Central memory CD8-positive, alpha-beta T cell (primary cell): ENCODE results near the gene TEX11.
"Not testable (repeated sequence)": the region's sequence is repeated elsewhere in the genome, so short reads cannot be mapped to it uniquely, and the experiment has no call there.

Experiments
- ATAC-seq: fragments of 150-1000 bp; cut with Tn5 transposase; replicated peaks from 2 replicates; pipeline ENCODE4 v1.10.0; 2022; ENCODE audit warnings: mild to moderate bottlenecking, moderate FRiP score, moderate number of reproducible peaks; ENCODE audit not compliant: poor library complexity, severe bottlenecking; ENCODE audit errors: extremely low read depth
- DNase-seq, 2 donors: peaks; one replicate each; pipeline ENCODE4 v3.0.0; 2021; ENCODE audit warnings: low spot score in 2 of 2
- H3K27ac Mint-ChIP-seq: one replicate; pipeline ENCODE4 v1.8.0; 2022; ENCODE audit warnings: low read depth, mild to moderate bottlenecking, moderate library complexity, mixed read lengths
- H3K27me3 Mint-ChIP-seq: one replicate; pipeline ENCODE4 v1.8.0; 2022; ENCODE audit warnings: mixed read lengths
- H3K36me3 Mint-ChIP-seq: one replicate; pipeline ENCODE4 v1.8.0; 2022; ENCODE audit warnings: mild to moderate bottlenecking, moderate library complexity, mixed read lengths; ENCODE audit not compliant: insufficient read depth
- H3K4me1 Mint-ChIP-seq: one replicate; pipeline ENCODE4 v1.8.0; 2022; ENCODE audit warnings: mixed read lengths
- H3K4me3 Mint-ChIP-seq: one replicate; pipeline ENCODE4 v1.8.0; 2022; ENCODE audit warnings: mild to moderate bottlenecking, moderate library complexity, mixed read lengths
- H3K9me3 Mint-ChIP-seq: one replicate; pipeline ENCODE4 v1.8.0; 2022; ENCODE audit warnings: mixed read lengths

The TEX11 gene

DNA sequence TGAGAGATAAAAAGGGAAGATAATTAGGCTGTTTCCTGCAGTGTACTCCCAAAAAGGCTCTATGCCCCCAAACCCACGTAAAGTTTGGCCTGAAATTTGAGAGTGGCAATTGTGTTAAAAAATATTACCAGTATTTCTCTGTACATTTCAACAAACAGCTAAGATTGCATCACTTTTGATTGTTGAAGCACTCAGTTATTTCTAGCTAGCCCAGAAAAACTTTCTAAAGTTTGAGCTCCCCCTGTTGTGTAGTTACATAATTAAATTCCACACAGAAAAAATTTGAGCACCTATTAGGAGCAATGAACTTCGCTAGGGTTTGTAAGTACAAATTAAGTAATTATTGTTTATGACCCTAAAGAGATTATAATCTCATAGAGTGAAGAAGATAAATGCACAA is 354.4 kb downstream of the TEX11 start:
- Mint-ChIP-seq H3K4me3 (no peak overlapping the region), H3K36me3 (no peaks in the 10 kb centered on the region), H3K9me3 (no peaks in the 10 kb centered on the region), H3K27me3 (peaks cover 9% of the 10 kb centered on the region), H3K27ac (no peak overlapping the region), H3K4me1 (no peaks in the 10 kb centered on the region)
- no peak for DNase-seq
- no peak for ATAC-seq

DNA sequence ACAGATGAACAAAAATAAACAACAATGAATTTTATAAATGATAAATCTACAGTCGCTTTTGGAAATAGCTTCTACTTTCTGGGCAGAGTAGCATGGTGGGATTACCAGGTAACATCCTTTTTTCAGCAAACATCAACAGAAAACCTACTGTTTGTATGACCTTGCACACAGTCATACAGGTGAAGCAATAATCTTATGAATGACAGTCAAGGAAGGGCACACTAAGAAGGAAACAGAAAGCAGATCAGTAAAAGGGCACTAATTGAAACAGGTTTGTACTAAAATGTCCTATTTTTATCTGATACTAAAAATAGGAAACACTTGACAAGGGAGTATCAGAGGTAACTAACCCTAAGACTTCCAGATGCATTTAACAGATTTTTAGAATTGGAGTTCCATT is 355.0 kb downstream of the TEX11 start:
- ATAC-seq (no peak), DNase-seq (no peak)
- H3K36me3 Mint-ChIP-seq: no peaks in the 10 kb centered on the region
- no peaks in the 10 kb centered on the region for H3K9me3 Mint-ChIP-seq
- H3K4me1 Mint-ChIP-seq: no peaks in the 10 kb centered on the region
- peaks cover 8% of the 10 kb centered on the region for H3K27me3 Mint-ChIP-seq
- no peak overlapping the region for H3K4me3 Mint-ChIP-seq
- no peak overlapping the region for H3K27ac Mint-ChIP-seq

DNA sequence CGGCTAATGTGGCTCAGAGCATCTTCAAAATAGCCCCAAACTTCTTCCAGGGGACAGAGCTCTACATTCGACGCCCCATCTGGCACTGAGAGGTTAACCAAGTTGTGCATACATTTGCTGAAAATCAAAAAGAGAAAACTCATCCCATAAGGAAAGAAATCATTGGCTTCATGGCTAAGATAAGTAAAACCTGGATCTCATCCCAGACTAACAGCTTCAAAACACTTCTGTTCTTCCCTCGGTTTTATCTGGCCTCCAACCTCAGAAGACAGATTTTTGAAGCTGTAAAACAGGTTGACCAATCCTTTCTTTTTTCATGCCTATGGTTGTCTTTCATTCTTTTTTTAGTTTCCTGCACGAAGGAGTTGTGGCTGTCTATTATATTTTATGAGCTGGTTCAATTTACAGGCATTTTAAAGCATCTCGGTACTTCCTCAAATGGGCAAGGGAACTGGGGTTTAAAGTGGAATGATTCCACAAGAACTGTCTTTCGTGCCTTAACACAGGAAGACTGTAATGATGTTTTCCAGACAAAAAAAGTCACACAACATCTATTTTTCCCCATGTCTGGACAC is 356.3 kb downstream of the TEX11 start:
- DNase-seq (no peak), ATAC-seq (no peak)
- Mint-ChIP-seq H3K9me3 (no peaks in the 10 kb centered on the region), H3K4me1 (no peaks in the 10 kb centered on the region), H3K4me3 (no peak overlapping the region), H3K27ac (no peak overlapping the region), H3K27me3 (no peaks in the 10 kb centered on the region), H3K36me3 (no peaks in the 10 kb centered on the region)

DNA sequence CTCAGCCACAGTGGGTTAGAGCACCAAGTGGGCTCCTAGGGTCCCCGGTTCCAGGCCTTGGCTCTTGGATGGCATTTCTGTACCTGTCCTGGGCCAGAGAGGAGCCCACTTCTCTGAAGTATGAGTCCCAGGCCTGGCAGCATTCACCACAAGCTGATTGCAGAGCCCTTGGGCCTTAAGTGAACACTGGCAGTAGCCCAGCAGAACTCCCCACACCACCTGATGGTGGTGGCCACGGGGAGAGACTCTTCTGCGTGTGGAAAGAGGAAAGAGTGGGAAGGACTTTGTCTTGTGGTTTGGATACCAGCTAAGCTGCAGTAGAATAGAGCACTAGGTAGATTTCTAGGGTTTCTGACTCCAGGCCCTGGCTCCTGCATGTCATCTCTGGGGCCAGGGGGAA is 359.1 kb downstream of the TEX11 start:
- H3K36me3 Mint-ChIP-seq: no peaks in the 10 kb centered on the region
- ATAC-seq (no peak), DNase-seq (no peak)
- H3K27ac Mint-ChIP-seq: no peak overlapping the region
- H3K9me3 Mint-ChIP-seq: no peaks in the 10 kb centered on the region
- no peaks in the 10 kb centered on the region for H3K4me1 Mint-ChIP-seq
- no peaks in the 10 kb centered on the region for H3K27me3 Mint-ChIP-seq
- no peak overlapping the region for H3K4me3 Mint-ChIP-seq

DNA sequence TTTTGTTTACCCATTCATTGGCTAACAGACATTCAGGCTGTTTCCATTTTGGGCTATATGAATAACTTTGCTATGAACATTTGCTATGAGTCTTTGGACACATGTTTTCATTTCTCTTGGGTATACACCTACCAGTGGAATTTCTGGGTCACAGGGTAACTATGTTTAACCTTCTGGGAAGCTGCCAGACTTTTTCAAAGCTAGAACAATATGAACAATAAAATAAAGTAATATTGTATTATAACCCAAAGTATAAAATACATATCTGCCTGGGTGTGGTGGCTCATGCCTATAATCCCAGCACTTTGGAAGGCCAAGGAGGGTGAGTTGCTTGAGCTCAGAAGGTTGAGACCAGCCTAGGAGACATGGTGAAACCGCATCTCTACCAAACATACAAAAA is 373.3 kb downstream of the TEX11 start:
- H3K27me3 Mint-ChIP-seq: peaks cover 10% of the 10 kb centered on the region
- ATAC-seq: no peak

DNA sequence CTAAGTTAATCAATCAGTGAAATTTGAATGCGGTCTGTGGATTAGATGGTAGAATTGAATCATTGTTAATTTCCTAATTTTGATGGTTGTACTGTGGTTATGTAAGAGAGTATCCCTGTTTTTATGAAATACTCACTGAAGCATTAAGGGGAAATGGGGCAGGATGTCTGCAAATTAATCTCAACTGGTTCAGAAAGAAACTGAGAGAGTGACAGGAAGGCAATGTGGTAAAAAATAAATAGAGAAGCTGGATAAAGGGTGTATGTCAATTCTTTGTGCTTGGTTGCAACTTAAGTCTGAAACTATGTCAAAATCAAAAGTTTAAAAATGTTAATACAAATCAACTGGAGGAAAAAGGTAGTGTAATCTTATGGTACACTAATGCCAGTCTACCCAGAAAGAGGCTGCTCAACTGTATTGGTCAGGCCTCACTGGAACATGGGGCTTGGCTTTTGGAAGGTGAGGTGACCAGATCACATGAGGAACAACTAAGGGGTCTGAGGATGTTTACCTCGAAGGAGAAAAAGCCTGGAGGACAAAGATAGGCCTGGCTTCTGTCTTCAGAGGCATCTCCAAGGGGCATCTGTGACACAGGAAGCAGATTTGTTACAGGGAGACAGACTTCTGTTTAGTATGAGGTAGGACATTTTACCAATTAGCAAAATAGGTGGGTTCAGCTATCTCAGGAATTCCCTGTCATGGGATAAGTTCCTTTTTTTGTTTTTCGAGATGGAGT is 380.7 kb downstream of the TEX11 start:
- Mint-ChIP-seq H3K36me3 (no peaks in the 10 kb centered on the region), H3K4me1 (no peaks in the 10 kb centered on the region), H3K27me3 (peaks cover 1% of the 10 kb centered on the region), H3K27ac (no peak overlapping the region), H3K9me3 (no peaks in the 10 kb centered on the region), H3K4me3 (no peak overlapping the region)
- DNase-seq: no peak
- ATAC-seq: no peak

More for the DNA sequence above, 373.3 kb downstream of the TEX11 start:
- Mint-ChIP-seq H3K36me3 (no peaks in the 10 kb centered on the region), H3K9me3 (no peaks in the 10 kb centered on the region), H3K4me1 (no peaks in the 10 kb centered on the region), H3K4me3 (no peak overlapping the region), H3K27ac (no peak overlapping the region)
- DNase-seq: no peak

DNA sequence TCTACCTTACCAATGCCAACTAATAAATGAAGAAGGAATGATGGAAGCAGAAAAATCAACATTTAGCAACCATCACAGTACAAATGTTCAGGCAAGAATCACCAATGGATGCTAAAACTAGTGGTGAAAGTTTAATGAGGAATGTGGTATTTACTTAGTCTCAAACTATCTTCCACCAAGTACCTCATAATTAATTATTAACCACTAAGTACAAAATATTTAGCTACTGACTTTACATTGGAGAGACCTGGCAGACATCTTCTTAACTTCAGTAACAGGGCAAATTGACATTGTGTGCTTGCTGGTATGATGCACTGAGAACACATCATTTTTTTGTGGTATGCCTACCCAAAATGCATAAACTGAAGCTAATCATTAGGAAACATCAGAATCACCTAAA is 381.5 kb downstream of the TEX11 start:
- Mint-ChIP-seq H3K4me1 (no peaks in the 10 kb centered on the region), H3K27ac (no peak overlapping the region), H3K27me3 (no peaks in the 10 kb centered on the region), H3K9me3 (no peaks in the 10 kb centered on the region), H3K36me3 (no peaks in the 10 kb centered on the region), H3K4me3 (no peak overlapping the region)
- DNase-seq: no peak
- no peak for ATAC-seq

DNA sequence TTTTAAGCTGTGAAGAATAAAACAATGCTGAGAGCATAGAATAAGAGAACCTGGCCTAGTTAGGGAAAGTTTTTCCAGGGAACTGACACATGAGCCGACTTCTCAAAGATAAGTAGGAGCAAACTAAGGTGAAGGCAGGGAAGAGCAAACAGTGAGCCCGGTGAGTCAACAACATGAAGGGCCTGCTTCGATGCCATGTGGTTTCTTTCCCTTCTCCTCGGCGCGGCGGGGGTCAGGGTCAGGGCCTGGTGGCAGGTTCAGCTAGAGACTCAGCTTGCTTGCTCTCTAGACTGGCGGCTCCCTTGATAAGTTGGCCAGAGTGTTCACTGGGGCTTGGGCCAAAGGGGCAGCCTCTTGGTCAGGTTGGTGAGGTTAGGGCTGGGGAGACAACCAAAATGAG is 382.8 kb downstream of the TEX11 start:
- Mint-ChIP-seq H3K4me3 (no peak overlapping the region), H3K9me3 (no peaks in the 10 kb centered on the region), H3K27me3 (no peaks in the 10 kb centered on the region), H3K27ac (no peak overlapping the region), H3K4me1 (no peaks in the 10 kb centered on the region), H3K36me3 (no peaks in the 10 kb centered on the region)
- ATAC-seq (no peak), DNase-seq (no peak)

DNA sequence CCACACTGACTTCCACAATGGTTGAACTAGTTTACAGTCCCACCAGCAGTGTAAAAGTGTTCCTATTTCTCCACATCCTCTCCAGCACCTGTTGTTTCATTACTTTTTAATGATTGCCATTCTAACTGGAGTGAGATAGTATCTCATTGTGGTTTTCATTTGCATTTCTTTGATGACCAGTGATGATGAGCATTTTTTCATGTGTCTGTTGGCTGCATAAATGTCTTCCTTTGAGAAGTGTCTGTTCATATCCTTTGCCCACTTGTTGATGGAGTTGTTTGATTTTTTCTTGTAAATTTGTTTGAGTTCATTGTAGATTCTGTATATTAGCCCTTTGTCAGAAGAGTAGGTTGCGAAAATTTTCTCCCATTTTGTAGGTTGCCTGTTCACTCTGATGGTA is 392.8 kb downstream of the TEX11 start:
- not testable (repeated sequence) for H3K4me1 Mint-ChIP-seq, H3K27ac Mint-ChIP-seq, H3K9me3 Mint-ChIP-seq, ATAC-seq, H3K4me3 Mint-ChIP-seq, DNase-seq, H3K36me3 Mint-ChIP-seq
- H3K27me3 Mint-ChIP-seq: peaks cover 23% of the 10 kb centered on the region

DNA sequence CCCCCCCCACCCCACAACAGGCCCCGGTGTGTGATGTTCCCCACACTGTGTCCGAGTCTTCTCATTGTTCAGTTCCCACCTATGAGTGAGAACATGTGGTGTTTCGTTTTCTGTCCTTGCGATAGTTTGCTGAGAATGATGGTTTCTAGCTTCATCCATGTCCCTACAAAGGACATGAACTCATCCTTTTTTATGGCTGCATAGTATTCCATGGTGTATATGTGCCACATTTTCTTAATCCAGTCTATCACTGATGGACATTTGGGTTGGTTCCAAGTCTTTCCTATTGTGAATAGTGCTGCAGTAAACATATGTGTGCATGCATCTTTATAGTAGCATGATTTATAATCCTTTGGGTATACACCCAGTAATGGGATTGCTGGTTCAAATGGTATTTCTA is 393.2 kb downstream of the TEX11 start:
- H3K4me3 Mint-ChIP-seq, ATAC-seq, H3K9me3 Mint-ChIP-seq, H3K36me3 Mint-ChIP-seq, H3K4me1 Mint-ChIP-seq, DNase-seq, H3K27ac Mint-ChIP-seq: not testable (repeated sequence)
- H3K27me3 Mint-ChIP-seq: peaks cover 22% of the 10 kb centered on the region

DNA sequence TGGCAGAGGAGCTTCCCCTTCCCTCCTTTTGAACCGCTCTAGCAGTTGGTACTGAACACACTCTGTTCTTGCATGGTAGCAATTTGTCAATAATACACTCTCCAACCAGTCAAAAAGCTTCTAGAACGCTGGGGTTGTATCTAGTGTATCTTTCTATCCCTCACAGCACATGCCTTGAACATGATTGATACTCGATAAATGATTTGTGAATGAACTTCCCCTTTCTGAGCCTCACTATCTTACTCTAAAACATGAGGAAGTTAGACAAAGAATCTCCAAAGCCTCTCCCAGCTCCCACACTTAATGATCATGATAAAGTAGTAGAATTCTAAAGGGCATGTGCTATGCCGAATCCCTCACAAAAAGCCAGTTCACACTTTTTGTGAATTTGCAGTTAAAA is 399.4 kb downstream of the TEX11 start:
- DNase-seq: no peak
- H3K4me3 Mint-ChIP-seq: no peak overlapping the region
- H3K27ac Mint-ChIP-seq: no peak overlapping the region

DNA sequence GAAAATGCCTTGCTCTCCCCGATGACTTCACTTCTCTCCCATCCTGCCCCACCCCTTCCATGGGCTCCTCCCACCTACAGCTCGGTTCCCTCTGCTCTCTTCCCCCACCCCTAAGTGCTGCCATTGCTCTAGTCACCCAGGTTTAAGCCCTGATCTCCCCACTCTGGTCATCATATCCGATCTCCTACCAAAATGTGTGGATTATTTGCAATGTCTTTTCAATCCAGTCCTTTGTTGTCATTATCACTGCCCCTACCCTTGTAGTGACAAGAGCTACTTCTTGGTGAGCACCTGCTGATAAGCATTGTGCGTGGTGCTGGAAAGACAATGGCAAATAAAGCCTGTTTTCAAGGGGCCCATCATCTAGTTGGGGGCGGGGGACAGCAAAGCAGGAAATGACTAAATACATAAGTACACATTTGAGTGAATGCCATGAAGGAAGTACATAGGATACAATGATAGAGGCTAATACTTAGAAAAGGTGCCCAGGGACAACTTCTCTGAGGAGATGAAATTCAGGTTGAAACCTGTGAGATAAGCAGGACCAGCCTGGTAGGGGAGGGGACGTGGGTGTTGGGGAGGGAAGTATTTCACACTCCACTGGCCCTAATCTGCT is 400.1 kb downstream of the TEX11 start:
- H3K27ac Mint-ChIP-seq: no peak overlapping the region
- peaks cover 4% of the 10 kb centered on the region for H3K4me1 Mint-ChIP-seq
- no peak for DNase-seq
- no peak for ATAC-seq
- H3K9me3 Mint-ChIP-seq: no peaks in the 10 kb centered on the region
- H3K4me3 Mint-ChIP-seq: no peak overlapping the region
- H3K36me3 Mint-ChIP-seq: no peaks in the 10 kb centered on the region
- H3K27me3 Mint-ChIP-seq: no peaks in the 10 kb centered on the region

More for the DNA sequence above, 399.4 kb downstream of the TEX11 start:
- H3K4me1 Mint-ChIP-seq: peaks cover 4% of the 10 kb centered on the region
- no peaks in the 10 kb centered on the region for H3K9me3 Mint-ChIP-seq
- no peaks in the 10 kb centered on the region for H3K27me3 Mint-ChIP-seq
- no peak for ATAC-seq
- no peaks in the 10 kb centered on the region for H3K36me3 Mint-ChIP-seq

DNA sequence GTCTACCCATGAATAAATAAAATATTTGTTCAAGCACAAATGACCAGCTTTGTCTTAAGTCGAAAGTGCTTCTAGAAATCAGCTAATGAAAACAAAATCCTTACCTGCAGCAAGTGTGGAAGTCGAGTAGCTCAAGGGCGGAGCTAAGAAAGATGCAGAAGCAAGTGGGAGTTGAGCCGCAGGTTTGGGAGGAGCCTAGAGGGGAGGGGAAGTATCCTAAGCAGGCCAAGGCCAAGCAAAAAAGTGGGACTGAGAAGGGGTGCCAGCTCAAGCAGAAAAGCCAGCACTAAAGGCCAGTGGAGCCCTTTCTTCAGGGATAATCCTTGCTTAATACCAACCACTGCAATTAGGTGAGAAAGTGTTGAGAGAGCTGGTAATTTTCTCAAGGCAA is 403.1 kb downstream of the TEX11 start:
- no peak overlapping the region for H3K4me3 Mint-ChIP-seq
- peaks cover 4% of the 10 kb centered on the region for H3K4me1 Mint-ChIP-seq
- peaks cover 7% of the 10 kb centered on the region for H3K36me3 Mint-ChIP-seq
- no peak overlapping the region for H3K27ac Mint-ChIP-seq
- ATAC-seq: no peak
- DNase-seq: no peak
- no peaks in the 10 kb centered on the region for H3K9me3 Mint-ChIP-seq
- no peaks in the 10 kb centered on the region for H3K27me3 Mint-ChIP-seq
